GM23338 (cell line): ENCODE data around the gene C4BPA. TPM values are rescaled to one million over a fixed set of nuclear protein-coding genes. Genes with fewer than 3 reads are reported as not detected.

Experiments used
- ATAC-seq: fragments of 200-7000 bp; cut with Tn5 transposase; 3 replicates; pipeline ENCODE4 v1.9.1; 2020
- DNase-seq: peaks from one replicate; pipeline ENCODE4 v3.0.0-alpha.2; 2015; ENCODE audit warnings: low spot score
- H2AFZ ChIP-seq: fragments of 200-600 bp; sonication (generic); 2 replicates; pipeline ENCODE4 v1.8.0; 2016; ENCODE audit warnings: antibody characterized with exemption, mild to moderate bottlenecking, moderate library complexity
- H3F3A ChIP-seq: fragments of 200-600 bp; sonication (generic); replicated peaks from 2 replicates; pipeline ENCODE4 v1.8.0; 2017; ENCODE audit warnings: antibody characterized with exemption, mixed run types, low read depth
- H3K27ac ChIP-seq: fragments of 200-600 bp; sonication (generic); 2 replicates; pipeline ENCODE4 v1.6.1; 2016; ENCODE audit warnings: low read depth
- H3K27me3 ChIP-seq: fragments of 200-600 bp; sonication (generic); 2 replicates; pipeline ENCODE4 v1.8.0; 2016; ENCODE audit warnings: mild to moderate bottlenecking, mixed run types, moderate library complexity; ENCODE audit not compliant: insufficient read depth
- H3K36me3 ChIP-seq: fragments of 200-600 bp; sonication (generic); 2 replicates; pipeline ENCODE4 v1.8.0; 2016; ENCODE audit warnings: mild to moderate bottlenecking; ENCODE audit not compliant: insufficient read depth
- H3K4me1 ChIP-seq: fragments of 200-600 bp; sonication (generic); 2 replicates; pipeline ENCODE4 v1.8.0; 2016; ENCODE audit warnings: mild to moderate bottlenecking, moderate library complexity; ENCODE audit not compliant: insufficient read depth
- H3K4me2 ChIP-seq: fragments of 200-600 bp; sonication (generic); 2 replicates; pipeline ENCODE4 v1.7.1; 2017; ENCODE audit warnings: mixed run types
- H3K4me3 ChIP-seq: fragments of 200-600 bp; sonication (generic); 2 replicates; pipeline ENCODE4 v1.6.1; 2016; ENCODE audit warnings: mixed run types
- H3K79me2 ChIP-seq: fragments of 200-600 bp; sonication (generic); replicated peaks from 2 replicates; pipeline ENCODE4 v1.8.0; 2017; ENCODE audit warnings: mild to moderate bottlenecking; ENCODE audit not compliant: insufficient read depth
- H3K9me2 ChIP-seq: fragments of 200-600 bp; sonication (generic); 2 replicates; pipeline ENCODE4 v1.8.0; 2017; ENCODE audit not compliant: insufficient read depth
- H4K20me1 ChIP-seq: fragments of 200-600 bp; sonication (generic); replicated peaks from 2 replicates; pipeline ENCODE4 v1.8.0; 2017; ENCODE audit warnings: mild to moderate bottlenecking; ENCODE audit not compliant: insufficient read depth
- H3K27ac Mint-ChIP-seq: 2 replicates; pipeline ENCODE4 v1.8.0; 2020; ENCODE audit warnings: inconsistent platforms, mild to moderate bottlenecking, moderate library complexity, mixed read lengths
- H3K27me3 Mint-ChIP-seq: 3 replicates; pipeline ENCODE4 v1.8.0; 2022; ENCODE audit warnings: low read depth, mild to moderate bottlenecking, moderate library complexity, mixed read lengths, inconsistent platforms; ENCODE audit not compliant: insufficient read depth, poor library complexity
- H3K36me3 Mint-ChIP-seq: 3 replicates; pipeline ENCODE4 v1.8.0; 2021; ENCODE audit warnings: low read depth, mild to moderate bottlenecking, inconsistent platforms, moderate library complexity, mixed read lengths
- H3K4me1 Mint-ChIP-seq: 3 replicates; pipeline ENCODE4 v1.8.0; 2020; ENCODE audit warnings: mild to moderate bottlenecking, inconsistent platforms, mixed read lengths
- H3K4me3 Mint-ChIP-seq: 3 replicates; pipeline ENCODE4 v1.8.0; 2021; ENCODE audit warnings: moderate library complexity, mild to moderate bottlenecking, inconsistent platforms, mixed read lengths
- H3K9me3 Mint-ChIP-seq: 3 replicates; pipeline ENCODE4 v1.8.0; 2020; ENCODE audit warnings: moderate library complexity, mild to moderate bottlenecking, inconsistent platforms, mixed read lengths
- CREB1 ChIP-seq: fragments of 250-450 bp; sonication (Bioruptor Pico); IDR thresholded peaks from 2 replicates; pipeline ENCODE4 v1.5.0; 2020; ENCODE audit warnings: low read depth, mild to moderate bottlenecking, moderate library complexity
- EZH2 ChIP-seq: fragments of 200-600 bp; sonication (generic); IDR thresholded peaks from one replicate; pipeline ENCODE4 v1.8.0; 2017; ENCODE audit warnings: antibody characterized with exemption, mild to moderate bottlenecking, low read depth; ENCODE audit not compliant: unreplicated experiment
- EZH2phosphoT487 ChIP-seq: fragments of 200-600 bp; sonication (generic); IDR thresholded peaks from one replicate; pipeline ENCODE4 v1.8.1; 2018; ENCODE audit warnings: antibody characterized with exemption; ENCODE audit not compliant: unreplicated experiment
- JUNB ChIP-seq: IDR thresholded peaks from one replicate; pipeline ENCODE4 v1.6.1; 2016; ENCODE audit warnings: antibody characterized with exemption; ENCODE audit not compliant: unreplicated experiment
- NANOG ChIP-seq: IDR thresholded peaks from 2 replicates; pipeline ENCODE4 v1.6.1; 2016; ENCODE audit warnings: antibody characterized with exemption, borderline replicate concordance
- POLR2AphosphoS5 ChIP-seq: IDR thresholded peaks from 2 replicates; pipeline ENCODE4 v1.6.1; 2016; ENCODE audit warnings: antibody characterized with exemption, low read depth
- STAT1 ChIP-seq: IDR thresholded peaks from one replicate; pipeline ENCODE4 v1.6.1; 2016; ENCODE audit warnings: antibody characterized with exemption; ENCODE audit not compliant: unreplicated experiment
- ZNF114 ChIP-seq: fragments of 250-450 bp; sonication (Bioruptor Pico); IDR thresholded peaks from 2 replicates; pipeline ENCODE4 v1.5.0; 2020; ENCODE audit warnings: mild to moderate bottlenecking, moderate library complexity
- ZNF331 ChIP-seq: fragments of 250-450 bp; sonication (Bioruptor Pico); IDR thresholded peaks from 2 replicates; pipeline ENCODE4 v1.5.0; 2020; ENCODE audit warnings: low read depth, mild to moderate bottlenecking, moderate library complexity
- polyA plus RNA-seq: library from polyadenylated mRNA; unstranded; fragments of >200 nt; fragmentation: Nextera tagmentation; extraction: Ambion mirVana; gene quantifications from 2 replicates; pipeline ENCODE4 v1.2.1, GENCODE V29; 2016
- total RNA-seq: library from RNA; depleted of rRNA; stranded (reverse); fragments of >200 nt; shearing (Covaris generic); gene quantifications from 2 replicates; pipeline ENCODE4 v1.2.3, GENCODE V29; 2014
- TF ChIP-seq, protein P1 (sequence below): fragments of 250-450 bp; sonication (Bioruptor Pico); IDR thresholded peaks from 2 replicates; pipeline ENCODE4 v1.5.0; 2020; ENCODE audit warnings: mild to moderate bottlenecking, moderate library complexity
- TF ChIP-seq, protein P2 (sequence below): IDR thresholded peaks from 2 replicates; pipeline ENCODE4 v1.6.1; 2016; ENCODE audit warnings: antibody characterized with exemption
- TF ChIP-seq, protein P3 (sequence below): IDR thresholded peaks from one replicate; pipeline ENCODE4 v1.6.1; 2018; ENCODE audit warnings: antibody characterized with exemption; ENCODE audit not compliant: unreplicated experiment
- TF ChIP-seq, protein P4 (sequence below), 2 experiments: fragments of 200-600 bp in 1 of 2; sonication (generic) in 1 of 2; conservative IDR thresholded peaks; 2 replicates each; pipeline versions ENCODE4 v1.5.1 to v1.6.1; 2016 to 2017; ENCODE audit warnings: antibody characterized with exemption in 2 of 2, low read depth in 2 of 2, mild to moderate bottlenecking in 2 of 2, moderate library complexity in 1 of 2

The C4BPA gene
- total and polyA plus RNA-seq, 2 experiments from 2014 or later = not detected

DNA sequence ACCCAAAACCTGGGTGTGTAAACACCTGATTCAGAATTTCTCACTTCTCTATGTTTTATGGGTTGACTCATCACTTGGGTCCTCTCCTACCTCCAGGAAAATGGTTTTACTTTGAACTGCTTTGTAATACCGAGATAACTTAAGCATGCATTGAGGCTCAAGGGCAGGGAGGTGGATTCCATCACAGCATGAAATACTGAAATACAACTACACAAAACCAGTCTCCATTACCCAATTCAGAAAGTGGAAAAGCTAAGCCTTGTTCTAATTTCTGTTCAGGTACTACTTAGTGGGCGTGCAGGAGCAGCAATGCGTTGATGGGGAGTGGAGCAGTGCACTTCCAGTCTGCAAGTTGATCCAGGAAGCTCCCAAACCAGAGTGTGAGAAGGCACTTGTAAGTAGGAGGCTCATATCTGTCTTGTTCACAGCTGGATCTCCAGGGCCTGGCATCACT is 6.1 kb upstream of the C4BPA start:
- no peaks in the 10 kb centered on the region; the same call in 1 of the 2 replicates for H3K36me3 ChIP-seq
- H3F3A ChIP-seq = no peaks in the 10 kb centered on the region
- H3K27me3 ChIP-seq = no peaks in the 10 kb centered on the region
- ATAC-seq (no peak), DNase-seq (no peak)
- H3K4me3 Mint-ChIP-seq = no peak overlapping the region
- H3K4me1 Mint-ChIP-seq = no peaks in the 10 kb centered on the region
- no peak overlapping the region for H3K27ac Mint-ChIP-seq
- no peaks in the 10 kb centered on the region for H3K4me1 ChIP-seq
- no peak overlapping the region for H3K27ac ChIP-seq
- H2AFZ ChIP-seq = no peak overlapping the region
- no peaks in the 10 kb centered on the region for H3K79me2 ChIP-seq
- no peaks in the 10 kb centered on the region for H4K20me1 ChIP-seq
- H3K4me2 ChIP-seq = no peak overlapping the region
- no peaks in the 10 kb centered on the region for H3K27me3 Mint-ChIP-seq
- no peak for TF ChIP-seq JUNB
- TF ChIP-seq EZH2 = no peak
- TF ChIP-seq, protein P1, sequence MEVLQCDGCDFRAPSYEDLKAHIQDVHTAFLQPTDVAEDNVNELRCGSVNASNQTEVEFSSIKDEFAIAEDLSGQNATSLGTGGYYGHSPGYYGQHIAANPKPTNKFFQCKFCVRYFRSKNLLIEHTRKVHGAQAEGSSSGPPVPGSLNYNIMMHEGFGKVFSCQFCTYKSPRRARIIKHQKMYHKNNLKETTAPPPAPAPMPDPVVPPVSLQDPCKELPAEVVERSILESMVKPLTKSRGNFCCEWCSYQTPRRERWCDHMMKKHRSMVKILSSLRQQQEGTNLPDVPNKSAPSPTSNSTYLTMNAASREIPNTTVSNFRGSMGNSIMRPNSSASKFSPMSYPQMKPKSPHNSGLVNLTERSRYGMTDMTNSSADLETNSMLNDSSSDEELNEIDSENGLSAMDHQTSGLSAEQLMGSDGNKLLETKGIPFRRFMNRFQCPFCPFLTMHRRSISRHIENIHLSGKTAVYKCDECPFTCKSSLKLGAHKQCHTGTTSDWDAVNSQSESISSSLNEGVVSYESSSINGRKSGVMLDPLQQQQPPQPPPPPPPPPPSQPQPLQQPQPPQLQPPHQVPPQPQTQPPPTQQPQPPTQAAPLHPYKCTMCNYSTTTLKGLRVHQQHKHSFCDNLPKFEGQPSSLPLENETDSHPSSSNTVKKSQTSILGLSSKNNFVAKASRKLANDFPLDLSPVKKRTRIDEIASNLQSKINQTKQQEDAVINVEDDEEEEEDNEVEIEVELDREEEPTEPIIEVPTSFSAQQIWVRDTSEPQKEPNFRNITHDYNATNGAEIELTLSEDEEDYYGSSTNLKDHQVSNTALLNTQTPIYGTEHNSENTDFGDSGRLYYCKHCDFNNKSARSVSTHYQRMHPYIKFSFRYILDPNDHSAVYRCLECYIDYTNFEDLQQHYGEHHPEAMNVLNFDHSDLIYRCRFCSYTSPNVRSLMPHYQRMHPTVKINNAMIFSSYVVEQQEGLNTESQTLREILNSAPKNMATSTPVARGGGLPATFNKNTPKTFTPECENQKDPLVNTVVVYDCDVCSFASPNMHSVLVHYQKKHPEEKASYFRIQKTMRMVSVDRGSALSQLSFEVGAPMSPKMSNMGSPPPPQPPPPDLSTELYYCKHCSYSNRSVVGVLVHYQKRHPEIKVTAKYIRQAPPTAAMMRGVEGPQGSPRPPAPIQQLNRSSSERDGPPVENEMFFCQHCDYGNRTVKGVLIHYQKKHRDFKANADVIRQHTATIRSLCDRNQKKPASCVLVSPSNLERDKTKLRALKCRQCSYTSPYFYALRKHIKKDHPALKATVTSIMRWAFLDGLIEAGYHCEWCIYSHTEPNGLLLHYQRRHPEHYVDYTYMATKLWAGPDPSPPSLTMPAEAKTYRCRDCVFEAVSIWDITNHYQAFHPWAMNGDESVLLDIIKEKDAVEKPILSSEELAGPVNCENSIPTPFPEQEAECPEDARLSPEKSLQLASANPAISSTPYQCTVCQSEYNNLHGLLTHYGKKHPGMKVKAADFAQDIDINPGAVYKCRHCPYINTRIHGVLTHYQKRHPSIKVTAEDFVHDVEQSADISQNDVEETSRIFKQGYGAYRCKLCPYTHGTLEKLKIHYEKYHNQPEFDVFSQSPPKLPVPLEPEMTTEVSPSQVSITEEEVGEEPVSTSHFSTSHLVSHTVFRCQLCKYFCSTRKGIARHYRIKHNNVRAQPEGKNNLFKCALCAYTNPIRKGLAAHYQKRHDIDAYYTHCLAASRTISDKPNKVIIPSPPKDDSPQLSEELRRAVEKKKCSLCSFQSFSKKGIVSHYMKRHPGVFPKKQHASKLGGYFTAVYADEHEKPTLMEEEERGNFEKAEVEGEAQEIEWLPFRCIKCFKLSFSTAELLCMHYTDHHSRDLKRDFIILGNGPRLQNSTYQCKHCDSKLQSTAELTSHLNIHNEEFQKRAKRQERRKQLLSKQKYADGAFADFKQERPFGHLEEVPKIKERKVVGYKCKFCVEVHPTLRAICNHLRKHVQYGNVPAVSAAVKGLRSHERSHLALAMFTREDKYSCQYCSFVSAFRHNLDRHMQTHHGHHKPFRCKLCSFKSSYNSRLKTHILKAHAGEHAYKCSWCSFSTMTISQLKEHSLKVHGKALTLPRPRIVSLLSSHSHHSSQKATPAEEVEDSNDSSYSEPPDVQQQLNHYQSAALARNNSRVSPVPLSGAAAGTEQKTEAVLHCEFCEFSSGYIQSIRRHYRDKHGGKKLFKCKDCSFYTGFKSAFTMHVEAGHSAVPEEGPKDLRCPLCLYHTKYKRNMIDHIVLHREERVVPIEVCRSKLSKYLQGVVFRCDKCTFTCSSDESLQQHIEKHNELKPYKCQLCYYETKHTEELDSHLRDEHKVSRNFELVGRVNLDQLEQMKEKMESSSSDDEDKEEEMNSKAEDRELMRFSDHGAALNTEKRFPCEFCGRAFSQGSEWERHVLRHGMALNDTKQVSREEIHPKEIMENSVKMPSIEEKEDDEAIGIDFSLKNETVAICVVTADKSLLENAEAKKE = no peak
- TF ChIP-seq ZNF331 (CRISPR knock-in tag) = no peak
- no peak for TF ChIP-seq NANOG
- TF ChIP-seq, protein P2, sequence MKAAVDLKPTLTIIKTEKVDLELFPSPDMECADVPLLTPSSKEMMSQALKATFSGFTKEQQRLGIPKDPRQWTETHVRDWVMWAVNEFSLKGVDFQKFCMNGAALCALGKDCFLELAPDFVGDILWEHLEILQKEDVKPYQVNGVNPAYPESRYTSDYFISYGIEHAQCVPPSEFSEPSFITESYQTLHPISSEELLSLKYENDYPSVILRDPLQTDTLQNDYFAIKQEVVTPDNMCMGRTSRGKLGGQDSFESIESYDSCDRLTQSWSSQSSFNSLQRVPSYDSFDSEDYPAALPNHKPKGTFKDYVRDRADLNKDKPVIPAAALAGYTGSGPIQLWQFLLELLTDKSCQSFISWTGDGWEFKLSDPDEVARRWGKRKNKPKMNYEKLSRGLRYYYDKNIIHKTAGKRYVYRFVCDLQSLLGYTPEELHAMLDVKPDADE = no peak
- TF ChIP-seq EZH2phosphoT487 = no peak
- no peak for TF ChIP-seq ZNF114 (CRISPR knock-in tag)
- no peak for TF ChIP-seq POLR2AphosphoS5
- TF ChIP-seq, protein P3, sequence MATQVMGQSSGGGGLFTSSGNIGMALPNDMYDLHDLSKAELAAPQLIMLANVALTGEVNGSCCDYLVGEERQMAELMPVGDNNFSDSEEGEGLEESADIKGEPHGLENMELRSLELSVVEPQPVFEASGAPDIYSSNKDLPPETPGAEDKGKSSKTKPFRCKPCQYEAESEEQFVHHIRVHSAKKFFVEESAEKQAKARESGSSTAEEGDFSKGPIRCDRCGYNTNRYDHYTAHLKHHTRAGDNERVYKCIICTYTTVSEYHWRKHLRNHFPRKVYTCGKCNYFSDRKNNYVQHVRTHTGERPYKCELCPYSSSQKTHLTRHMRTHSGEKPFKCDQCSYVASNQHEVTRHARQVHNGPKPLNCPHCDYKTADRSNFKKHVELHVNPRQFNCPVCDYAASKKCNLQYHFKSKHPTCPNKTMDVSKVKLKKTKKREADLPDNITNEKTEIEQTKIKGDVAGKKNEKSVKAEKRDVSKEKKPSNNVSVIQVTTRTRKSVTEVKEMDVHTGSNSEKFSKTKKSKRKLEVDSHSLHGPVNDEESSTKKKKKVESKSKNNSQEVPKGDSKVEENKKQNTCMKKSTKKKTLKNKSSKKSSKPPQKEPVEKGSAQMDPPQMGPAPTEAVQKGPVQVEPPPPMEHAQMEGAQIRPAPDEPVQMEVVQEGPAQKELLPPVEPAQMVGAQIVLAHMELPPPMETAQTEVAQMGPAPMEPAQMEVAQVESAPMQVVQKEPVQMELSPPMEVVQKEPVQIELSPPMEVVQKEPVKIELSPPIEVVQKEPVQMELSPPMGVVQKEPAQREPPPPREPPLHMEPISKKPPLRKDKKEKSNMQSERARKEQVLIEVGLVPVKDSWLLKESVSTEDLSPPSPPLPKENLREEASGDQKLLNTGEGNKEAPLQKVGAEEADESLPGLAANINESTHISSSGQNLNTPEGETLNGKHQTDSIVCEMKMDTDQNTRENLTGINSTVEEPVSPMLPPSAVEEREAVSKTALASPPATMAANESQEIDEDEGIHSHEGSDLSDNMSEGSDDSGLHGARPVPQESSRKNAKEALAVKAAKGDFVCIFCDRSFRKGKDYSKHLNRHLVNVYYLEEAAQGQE = no peak
- TF ChIP-seq STAT1 = no peak
- TF ChIP-seq CREB1 (CRISPR knock-in tag) = no peak
- TF ChIP-seq, protein P4, sequence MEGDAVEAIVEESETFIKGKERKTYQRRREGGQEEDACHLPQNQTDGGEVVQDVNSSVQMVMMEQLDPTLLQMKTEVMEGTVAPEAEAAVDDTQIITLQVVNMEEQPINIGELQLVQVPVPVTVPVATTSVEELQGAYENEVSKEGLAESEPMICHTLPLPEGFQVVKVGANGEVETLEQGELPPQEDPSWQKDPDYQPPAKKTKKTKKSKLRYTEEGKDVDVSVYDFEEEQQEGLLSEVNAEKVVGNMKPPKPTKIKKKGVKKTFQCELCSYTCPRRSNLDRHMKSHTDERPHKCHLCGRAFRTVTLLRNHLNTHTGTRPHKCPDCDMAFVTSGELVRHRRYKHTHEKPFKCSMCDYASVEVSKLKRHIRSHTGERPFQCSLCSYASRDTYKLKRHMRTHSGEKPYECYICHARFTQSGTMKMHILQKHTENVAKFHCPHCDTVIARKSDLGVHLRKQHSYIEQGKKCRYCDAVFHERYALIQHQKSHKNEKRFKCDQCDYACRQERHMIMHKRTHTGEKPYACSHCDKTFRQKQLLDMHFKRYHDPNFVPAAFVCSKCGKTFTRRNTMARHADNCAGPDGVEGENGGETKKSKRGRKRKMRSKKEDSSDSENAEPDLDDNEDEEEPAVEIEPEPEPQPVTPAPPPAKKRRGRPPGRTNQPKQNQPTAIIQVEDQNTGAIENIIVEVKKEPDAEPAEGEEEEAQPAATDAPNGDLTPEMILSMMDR (conservative IDR thresholded peaks at IDR 0.05; ENCODE audit: low read depth in 2 of 2) = no peak
- H3K9me3 Mint-ChIP-seq = peaks cover 31% of the 10 kb centered on the region
- no peaks in the 10 kb centered on the region; the same call in 1 of the 2 replicates for H3K9me2 ChIP-seq
- H3K4me3 ChIP-seq = no peak overlapping the region
- H3K36me3 Mint-ChIP-seq = peaks cover 14% of the 10 kb centered on the region
